KMS-11 (cell line): Measurements from ENCODE around the gene ENOX1.

Experiments used
- H2AFZ ChIP-seq: fragments of 200-600 bp; sonication (generic); 2 replicates; pipeline ENCODE4 v1.6.1; 2016; ENCODE audit warnings: antibody characterized with exemption, mixed run types, low read depth
- H3K27ac ChIP-seq: fragments of 200-600 bp; sonication (generic); 2 replicates; pipeline ENCODE4 v1.6.1; 2016; ENCODE audit warnings: mild to moderate bottlenecking, mixed run types
- H3K27me3 ChIP-seq: fragments of 200-600 bp; sonication (generic); 2 replicates; pipeline ENCODE4 v1.6.1; 2017; ENCODE audit warnings: mild to moderate bottlenecking, low read depth, mixed run types, moderate library complexity; ENCODE audit not compliant: insufficient read depth
- H3K36me3 ChIP-seq: fragments of 200-600 bp; sonication (generic); 2 replicates; pipeline ENCODE4 v1.6.1; 2017; ENCODE audit warnings: mild to moderate bottlenecking, mixed run types; ENCODE audit not compliant: insufficient read depth
- H3K4me1 ChIP-seq: fragments of 200-600 bp; sonication (generic); 2 replicates; pipeline ENCODE4 v1.6.1; 2016; ENCODE audit warnings: mild to moderate bottlenecking, low read depth, mixed run types; ENCODE audit not compliant: poor library complexity, severe bottlenecking
- H3K4me2 ChIP-seq: fragments of 200-600 bp; sonication (generic); 2 replicates; pipeline ENCODE4 v1.7.0; 2016; ENCODE audit warnings: mild to moderate bottlenecking, mixed run types
- H3K4me3 ChIP-seq: fragments of 200-600 bp; sonication (generic); IDR thresholded peaks from 2 replicates; pipeline ENCODE4 v1.6.1; 2017; ENCODE audit warnings: low read depth, low read length, mixed read lengths; ENCODE audit not compliant: insufficient read depth
- H3K79me2 ChIP-seq: fragments of 200-600 bp; sonication (generic); 2 replicates; pipeline ENCODE4 v1.6.1; 2016; ENCODE audit warnings: low read depth, mixed run types; ENCODE audit not compliant: insufficient read depth
- H3K9ac ChIP-seq: fragments of 200-600 bp; sonication (generic); 2 replicates; pipeline ENCODE4 v1.6.1; 2016; ENCODE audit warnings: mild to moderate bottlenecking, mixed run types
- H4K20me1 ChIP-seq: fragments of 200-600 bp; sonication (generic); 2 replicates; pipeline ENCODE4 v1.6.1; 2016; ENCODE audit warnings: mild to moderate bottlenecking, mixed run types; ENCODE audit not compliant: insufficient read depth
- CTCF ChIP-seq: fragments of 200-600 bp; sonication (generic); conservative IDR thresholded peaks from 2 replicates; pipeline ENCODE4 v1.6.1; 2017; ENCODE audit warnings: low read depth, mild to moderate bottlenecking, antibody characterized with exemption, low read length, moderate library complexity, mixed read lengths

The ENOX1 gene

GRCh38 chr13:43551897-43552456, 234.8 kb downstream of the ENOX1 start:
- no peak for TF ChIP-seq CTCF
- H3K36me3 ChIP-seq = no peaks in the 10 kb centered on the region
- H3K9ac ChIP-seq = no peak overlapping the region
- H3K79me2 ChIP-seq = no peaks in the 10 kb centered on the region
- no peaks in the 10 kb centered on the region for H3K27me3 ChIP-seq
- H2AFZ ChIP-seq = no peak overlapping the region
- H3K4me3 ChIP-seq = no peak overlapping the region
- peaks cover 9% of the 10 kb centered on the region for H3K4me1 ChIP-seq
- H3K27ac ChIP-seq = no peak overlapping the region
- no peak overlapping the region for H3K4me2 ChIP-seq
- H4K20me1 ChIP-seq = no peaks in the 10 kb centered on the region

- Histone ChIP-seq H4K20me1 (no peaks in the 10 kb centered on the region), H3K4me3 (no peak overlapping the region)
These were observed 240.0 kb downstream of the ENOX1 start for GRCh38 chr13:43546816-43547215.

GRCh38 chr13:43546251-43546650, 240.5 kb downstream of the ENOX1 start:
- peaks cover 9% of the 10 kb centered on the region for H3K4me1 ChIP-seq

More at GRCh38 chr13:43546816-43547215, 240.0 kb downstream of the ENOX1 start:
- Histone ChIP-seq H3K27me3 (no peaks in the 10 kb centered on the region), H3K27ac (no peak overlapping the region), H3K36me3 (no peaks in the 10 kb centered on the region), H3K4me1 (peaks cover 9% of the 10 kb centered on the region), H3K9ac (no peak overlapping the region), H2AFZ (no peak overlapping the region), H3K4me2 (no peak overlapping the region), H3K79me2 (no peaks in the 10 kb centered on the region)
- no peak for TF ChIP-seq CTCF

GRCh38 chr13:43545317-43545874, 241.4 kb downstream of the ENOX1 start:
- H3K4me3 ChIP-seq = no peak overlapping the region
- H3K27me3 ChIP-seq = no peaks in the 10 kb centered on the region
- no peak overlapping the region for H3K9ac ChIP-seq
- no peaks in the 10 kb centered on the region for H4K20me1 ChIP-seq
- TF ChIP-seq CTCF = no peak
- peaks cover 9% of the 10 kb centered on the region for H3K4me1 ChIP-seq
- H3K36me3 ChIP-seq = no peaks in the 10 kb centered on the region
- no peak overlapping the region for H3K27ac ChIP-seq
- H3K4me2 ChIP-seq = no peak overlapping the region
- no peak overlapping the region for H2AFZ ChIP-seq
- no peaks in the 10 kb centered on the region for H3K79me2 ChIP-seq

More at GRCh38 chr13:43546251-43546650, 240.5 kb downstream of the ENOX1 start:
- Histone ChIP-seq H3K79me2 (no peaks in the 10 kb centered on the region), H4K20me1 (no peaks in the 10 kb centered on the region), H3K36me3 (no peaks in the 10 kb centered on the region), H2AFZ (no peak overlapping the region), H3K27me3 (no peaks in the 10 kb centered on the region), H3K27ac (no peak overlapping the region), H3K4me2 (no peak overlapping the region), H3K4me3 (no peak overlapping the region), H3K9ac (no peak overlapping the region)
- no peak for TF ChIP-seq CTCF
